GM19463 (cell line): Measurements from ENCODE around the gene CELSR2.

Source experiments
- ATAC-seq: cut with Tn5 transposase; IDR thresholded peaks from one replicate; pipeline ENCODE4 v1.9.1; 2021; ENCODE audit warnings: mild to moderate bottlenecking, moderate library complexity; ENCODE audit not compliant: unreplicated experiment

Gene CELSR2

GRCh38 chr1:109225711-109226445 lies 23.5 kb upstream of the CELSR2 start:
- ATAC-seq, result no peak

GRCh38 chr1:109228167-109228566 lies 21.2 kb upstream of the CELSR2 start:
- no peak for ATAC-seq

GRCh38 chr1:109229531-109230127 lies 19.7 kb upstream of the CELSR2 start:
- ATAC-seq, result no peak

- ATAC-seq, result no peak
Observed at GRCh38 chr1:109231066-109231465, 18.3 kb upstream of the CELSR2 start.

GRCh38 chr1:109235137-109235536 lies 14.2 kb upstream of the CELSR2 start:
- no peak for ATAC-seq

- ATAC-seq, result no peak
Observed at GRCh38 chr1:109237512-109237911, 11.8 kb upstream of the CELSR2 start.

- ATAC-seq, result no peak
Observed at GRCh38 chr1:109238382-109238781, 11.0 kb upstream of the CELSR2 start.

- no peak for ATAC-seq
Observed at GRCh38 chr1:109239047-109239408, 10.3 kb upstream of the CELSR2 start.

- ATAC-seq, result no peak
Observed at GRCh38 chr1:109239409-109240068, 9.8 kb upstream of the CELSR2 start.

GRCh38 chr1:109240158-109241152 lies 8.9 kb upstream of the CELSR2 start:
- no peak for ATAC-seq

- ATAC-seq, result no peak
Observed at GRCh38 chr1:109241344-109241743, 8.0 kb upstream of the CELSR2 start.

GRCh38 chr1:109241841-109242345 lies 7.4 kb upstream of the CELSR2 start:
- no peak for ATAC-seq

- no peak for ATAC-seq
Observed at GRCh38 chr1:109242387-109242786, 7.0 kb upstream of the CELSR2 start.

- no peak for ATAC-seq
Observed at GRCh38 chr1:109243221-109243620, 6.1 kb upstream of the CELSR2 start.

- ATAC-seq, result no peak
Observed at GRCh38 chr1:109243860-109244552, 5.3 kb upstream of the CELSR2 start.

- no peak for ATAC-seq
Observed at GRCh38 chr1:109246141-109246551, 3.2 kb upstream of the CELSR2 start.

GRCh38 chr1:109247401-109248365 lies 1.7 kb upstream of the CELSR2 start:
- ATAC-seq, result no peak

GRCh38 chr1:109248444-109248796 lies 919 bp upstream of the CELSR2 start:
- no peak for ATAC-seq
